WERI-Rb-1 (cell line): Measurements from ENCODE around the gene ZBTB20.

Experiments
- DNase-seq: peaks from one replicate; pipeline ENCODE4 v3.0.0-alpha.2; 2020
- H3K27ac ChIP-seq: fragments of 250-450 bp; sonication (Bioruptor Pico); 2 replicates; pipeline ENCODE4 v1.5.1; 2020; ENCODE audit warnings: mild to moderate bottlenecking, moderate library complexity
- H3K27me3 ChIP-seq: fragments of 250-450 bp; sonication (Bioruptor Pico); 2 replicates; pipeline ENCODE4 v1.5.1; 2021; ENCODE audit warnings: mild to moderate bottlenecking, low read depth, moderate library complexity; ENCODE audit not compliant: insufficient read depth, severe bottlenecking
- H3K36me3 ChIP-seq: fragments of 250-450 bp; sonication (Bioruptor Pico); 2 replicates; pipeline ENCODE4 v1.5.1; 2020; ENCODE audit warnings: mild to moderate bottlenecking, moderate library complexity
- H3K4me3 ChIP-seq: 2 replicates; pipeline ENCODE4 v1.5.1; 2011; ENCODE audit warnings: low read depth, mild to moderate bottlenecking, control low read depth, low read length
- H3K9me3 ChIP-seq: fragments of 250-450 bp; sonication (Bioruptor Pico); 2 replicates; pipeline ENCODE4 v1.5.1; 2021; ENCODE audit warnings: mild to moderate bottlenecking, moderate library complexity; ENCODE audit not compliant: severe bottlenecking
- CTCF ChIP-seq: IDR thresholded peaks from 2 replicates; pipeline ENCODE4 v1.5.1; 2011; ENCODE audit warnings: low read depth, mild to moderate bottlenecking, control low read depth, inconsistent platforms, low read length

The ZBTB20 gene

GRCh38 chr3:115038817-115039216 lies 108.3 kb downstream of the ZBTB20 start:
- Histone ChIP-seq H3K27me3 (peaks cover 5% of the 10 kb centered on the region), H3K27ac (no peak overlapping the region), H3K4me3 (no peak overlapping the region), H3K9me3 (no peaks in the 10 kb centered on the region), H3K36me3 (no peaks in the 10 kb centered on the region)
- DNase-seq, result no peak
- no peak for TF ChIP-seq CTCF

GRCh38 chr3:115022835-115023398 lies 124.2 kb downstream of the ZBTB20 start:
- H3K9me3 ChIP-seq, result no peaks in the 10 kb centered on the region
- no peak for DNase-seq
- peaks cover 5% of the 10 kb centered on the region for H3K27me3 ChIP-seq
- TF ChIP-seq CTCF, result no peak
- H3K36me3 ChIP-seq, result no peaks in the 10 kb centered on the region
- no peak overlapping the region for H3K27ac ChIP-seq
- H3K4me3 ChIP-seq, result no peak overlapping the region

GRCh38 chr3:115022199-115022598 lies 124.9 kb downstream of the ZBTB20 start:
- no peak for DNase-seq
- H3K27me3 ChIP-seq, result peaks cover 5% of the 10 kb centered on the region
- no peaks in the 10 kb centered on the region for H3K9me3 ChIP-seq
- no peak overlapping the region for H3K4me3 ChIP-seq
- no peak overlapping the region for H3K27ac ChIP-seq
- TF ChIP-seq CTCF, result no peak
- H3K36me3 ChIP-seq, result no peaks in the 10 kb centered on the region

- Histone ChIP-seq H3K4me3 (no peak overlapping the region), H3K27me3 (peaks cover 5% of the 10 kb centered on the region), H3K36me3 (no peaks in the 10 kb centered on the region), H3K27ac (no peak overlapping the region), H3K9me3 (no peaks in the 10 kb centered on the region)
- DNase-seq, result no peak
- TF ChIP-seq CTCF, result no peak
Measured at GRCh38 chr3:115021061-115021460, 126.0 kb downstream of the ZBTB20 start.

- H3K9me3 ChIP-seq, result no peaks in the 10 kb centered on the region
- DNase-seq, result no peak
- no peaks in the 10 kb centered on the region for H3K36me3 ChIP-seq
- H3K27ac ChIP-seq, result no peak overlapping the region
- peaks cover 5% of the 10 kb centered on the region for H3K27me3 ChIP-seq
- TF ChIP-seq CTCF, result no peak
- no peak overlapping the region for H3K4me3 ChIP-seq
Measured at GRCh38 chr3:115019900-115020299, 127.2 kb downstream of the ZBTB20 start.

GRCh38 chr3:115018694-115019093 lies 128.4 kb downstream of the ZBTB20 start:
- Histone ChIP-seq H3K27me3 (peaks cover 5% of the 10 kb centered on the region), H3K27ac (no peak overlapping the region), H3K9me3 (no peaks in the 10 kb centered on the region), H3K4me3 (no peak overlapping the region), H3K36me3 (no peaks in the 10 kb centered on the region)
- DNase-seq, result no peak
- TF ChIP-seq CTCF, result no peak
